WTC11 (cell line): ENCODE data around the gene RACGAP1.

Experiments
- CTCF ChIP-seq: fragments of 200-600 bp; IDR thresholded peaks from 2 replicates; pipeline ENCODE4 v1.8.0; 2022; ENCODE audit warnings: antibody characterized with exemption
- E2F4 ChIP-seq: sonication (generic); formaldehyde crosslinking; IDR thresholded peaks from 2 replicates; pipeline ENCODE4 v1.8.1; 2022; ENCODE audit warnings: low read depth, mild to moderate bottlenecking, moderate library complexity, missing genetic modification reagents, borderline replicate concordance
- GRHL2 ChIP-seq: fragments of 250-450 bp; sonication (Bioruptor Pico); IDR thresholded peaks from 2 replicates; pipeline ENCODE4 v1.8.0; 2022; ENCODE audit warnings: mild to moderate bottlenecking, moderate library complexity; ENCODE audit not compliant: insufficient replicate concordance, severe bottlenecking
- SP1 ChIP-seq: sonication (generic); formaldehyde crosslinking; conservative IDR thresholded peaks from 2 replicates; pipeline ENCODE4 v1.8.1; 2022; ENCODE audit warnings: missing genetic modification reagents
- TCF7 ChIP-seq: sonication (generic); formaldehyde crosslinking; IDR thresholded peaks from 2 replicates; pipeline ENCODE4 v1.8.0; 2022; ENCODE audit warnings: mild to moderate bottlenecking, low read depth, missing genetic modification reagents, moderate library complexity

- no peak for TF ChIP-seq GRHL2 (CRISPR knock-in tag)
- no peak for TF ChIP-seq SP1 (CRISPR knock-in tag)
- TF ChIP-seq TCF7 (CRISPR knock-in tag) = no peak
- TF ChIP-seq E2F4 (CRISPR knock-in tag) = no peak
- no peak for TF ChIP-seq CTCF
Observed at GRCh38 chr12:50040657-50041056, 15.4 kb upstream of the RACGAP1 start.
